IMR-90 (cell line): ENCODE measurements around the gene EPHA10.

Experiments
- CHD1 ChIP-seq: IDR thresholded peaks from 2 replicates; pipeline ENCODE4 v1.6.1; 2012; ENCODE audit warnings: low read depth, low read length, improper control_type of control experiment
- MAFK ChIP-seq: IDR thresholded peaks from 2 replicates; pipeline ENCODE4 v1.6.1; 2012; ENCODE audit warnings: low read depth, low read length, improper control_type of control experiment
- POLR2A ChIP-seq: IDR thresholded peaks from 2 replicates; pipeline ENCODE4 v1.6.1; 2012; ENCODE audit warnings: mild to moderate bottlenecking, low read depth, low read length
- RAD21 ChIP-seq: IDR thresholded peaks from 2 replicates; pipeline ENCODE4 v1.6.1; 2012; ENCODE audit warnings: low read length, improper control_type of control experiment
- RCOR1 ChIP-seq: IDR thresholded peaks from 2 replicates; pipeline ENCODE4 v1.6.1; 2012; ENCODE audit warnings: mild to moderate bottlenecking, low read length, improper control_type of control experiment; ENCODE audit not compliant: insufficient replicate concordance
- SMC3 ChIP-seq: fragments of 150-350 bp; IDR thresholded peaks from 2 replicates; pipeline ENCODE4 v1.6.1; 2016; ENCODE audit warnings: low read depth, mild to moderate bottlenecking, antibody characterized with exemption, low read length, moderate library complexity
- TF ChIP-seq, protein P1 (sequence below): conservative IDR thresholded peaks from 2 replicates; pipeline ENCODE4 v1.5.1; 2012; ENCODE audit warnings: mild to moderate bottlenecking, low read depth, low read length, improper control_type of control experiment
- TF ChIP-seq, protein P2 (sequence below): fragments of 150-350 bp; IDR thresholded peaks from 2 replicates; pipeline ENCODE4 v1.6.1; 2017; ENCODE audit warnings: mild to moderate bottlenecking, antibody characterized with exemption, low read length, low read depth

DNA sequence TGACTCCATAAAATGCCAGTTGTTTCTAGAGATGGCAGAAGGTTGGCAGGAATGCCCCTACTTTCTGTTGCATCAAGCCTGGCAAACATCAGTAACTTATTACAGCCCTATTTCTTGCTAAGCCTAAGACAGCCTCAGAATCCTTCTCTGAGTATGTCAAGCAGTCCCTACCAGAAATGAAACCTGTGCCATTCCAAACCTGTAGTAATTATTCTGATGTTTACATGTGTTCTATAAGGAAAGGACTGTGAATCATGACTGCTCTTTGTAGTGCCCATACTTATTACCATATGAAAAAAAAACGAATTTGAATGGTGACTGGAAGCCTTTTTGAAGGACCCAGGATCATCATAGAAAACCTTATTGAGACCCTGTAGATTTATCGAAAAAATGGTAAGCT is 67.2 kb downstream of the EPHA10 start:
- TF ChIP-seq POLR2A (no peak), RAD21 (no peak), SMC3 (no peak), RCOR1 (no peak), MAFK (no peak), CHD1 (no peak)
- TF ChIP-seq, protein P1, sequence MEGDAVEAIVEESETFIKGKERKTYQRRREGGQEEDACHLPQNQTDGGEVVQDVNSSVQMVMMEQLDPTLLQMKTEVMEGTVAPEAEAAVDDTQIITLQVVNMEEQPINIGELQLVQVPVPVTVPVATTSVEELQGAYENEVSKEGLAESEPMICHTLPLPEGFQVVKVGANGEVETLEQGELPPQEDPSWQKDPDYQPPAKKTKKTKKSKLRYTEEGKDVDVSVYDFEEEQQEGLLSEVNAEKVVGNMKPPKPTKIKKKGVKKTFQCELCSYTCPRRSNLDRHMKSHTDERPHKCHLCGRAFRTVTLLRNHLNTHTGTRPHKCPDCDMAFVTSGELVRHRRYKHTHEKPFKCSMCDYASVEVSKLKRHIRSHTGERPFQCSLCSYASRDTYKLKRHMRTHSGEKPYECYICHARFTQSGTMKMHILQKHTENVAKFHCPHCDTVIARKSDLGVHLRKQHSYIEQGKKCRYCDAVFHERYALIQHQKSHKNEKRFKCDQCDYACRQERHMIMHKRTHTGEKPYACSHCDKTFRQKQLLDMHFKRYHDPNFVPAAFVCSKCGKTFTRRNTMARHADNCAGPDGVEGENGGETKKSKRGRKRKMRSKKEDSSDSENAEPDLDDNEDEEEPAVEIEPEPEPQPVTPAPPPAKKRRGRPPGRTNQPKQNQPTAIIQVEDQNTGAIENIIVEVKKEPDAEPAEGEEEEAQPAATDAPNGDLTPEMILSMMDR: no peak
- TF ChIP-seq, protein P2, sequence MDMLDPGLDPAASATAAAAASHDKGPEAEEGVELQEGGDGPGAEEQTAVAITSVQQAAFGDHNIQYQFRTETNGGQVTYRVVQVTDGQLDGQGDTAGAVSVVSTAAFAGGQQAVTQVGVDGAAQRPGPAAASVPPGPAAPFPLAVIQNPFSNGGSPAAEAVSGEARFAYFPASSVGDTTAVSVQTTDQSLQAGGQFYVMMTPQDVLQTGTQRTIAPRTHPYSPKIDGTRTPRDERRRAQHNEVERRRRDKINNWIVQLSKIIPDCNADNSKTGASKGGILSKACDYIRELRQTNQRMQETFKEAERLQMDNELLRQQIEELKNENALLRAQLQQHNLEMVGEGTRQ: no peak
